Loucy (cell line): ENCODE measurements around the gene DUSP16.

Experiments
- EZH2phosphoT487 ChIP-seq: fragments of 200-600 bp; IDR thresholded peaks from 2 replicates; pipeline ENCODE4 v1.6.1; 2018; ENCODE audit warnings: antibody characterized with exemption, mild to moderate bottlenecking, moderate library complexity, borderline replicate concordance
- TF ChIP-seq, protein P1 (sequence below): fragments of 200-600 bp; sonication (generic); conservative IDR thresholded peaks from 2 replicates; pipeline ENCODE4 v1.5.1; 2014; ENCODE audit warnings: mild to moderate bottlenecking, antibody characterized with exemption, low read length

DNA sequence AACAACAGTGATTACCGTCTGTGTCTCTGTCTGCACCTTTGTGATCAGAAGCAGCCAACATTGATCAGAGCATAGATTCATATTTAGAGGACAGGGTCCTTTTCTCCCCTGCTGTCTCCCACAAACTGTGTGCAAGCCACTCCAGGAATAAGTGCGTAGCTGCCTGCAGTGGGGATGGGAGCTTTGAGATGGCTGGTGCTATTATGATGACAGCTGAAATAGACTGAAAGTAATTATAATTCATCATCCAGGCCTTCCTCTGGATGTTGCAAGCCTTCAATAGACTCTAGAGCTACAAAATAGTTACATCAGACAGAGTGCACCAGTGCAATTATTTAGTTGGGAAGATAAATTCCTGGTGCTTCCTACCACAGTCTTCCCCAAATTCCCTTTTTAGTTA lies 137.7 kb downstream of the DUSP16 start:
- TF ChIP-seq, protein P1, sequence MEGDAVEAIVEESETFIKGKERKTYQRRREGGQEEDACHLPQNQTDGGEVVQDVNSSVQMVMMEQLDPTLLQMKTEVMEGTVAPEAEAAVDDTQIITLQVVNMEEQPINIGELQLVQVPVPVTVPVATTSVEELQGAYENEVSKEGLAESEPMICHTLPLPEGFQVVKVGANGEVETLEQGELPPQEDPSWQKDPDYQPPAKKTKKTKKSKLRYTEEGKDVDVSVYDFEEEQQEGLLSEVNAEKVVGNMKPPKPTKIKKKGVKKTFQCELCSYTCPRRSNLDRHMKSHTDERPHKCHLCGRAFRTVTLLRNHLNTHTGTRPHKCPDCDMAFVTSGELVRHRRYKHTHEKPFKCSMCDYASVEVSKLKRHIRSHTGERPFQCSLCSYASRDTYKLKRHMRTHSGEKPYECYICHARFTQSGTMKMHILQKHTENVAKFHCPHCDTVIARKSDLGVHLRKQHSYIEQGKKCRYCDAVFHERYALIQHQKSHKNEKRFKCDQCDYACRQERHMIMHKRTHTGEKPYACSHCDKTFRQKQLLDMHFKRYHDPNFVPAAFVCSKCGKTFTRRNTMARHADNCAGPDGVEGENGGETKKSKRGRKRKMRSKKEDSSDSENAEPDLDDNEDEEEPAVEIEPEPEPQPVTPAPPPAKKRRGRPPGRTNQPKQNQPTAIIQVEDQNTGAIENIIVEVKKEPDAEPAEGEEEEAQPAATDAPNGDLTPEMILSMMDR, result no peak
- no peak for TF ChIP-seq EZH2phosphoT487
